Loucy (cell line): ENCODE results near the gene ZMYND8.

Experiments
- H2AFZ ChIP-seq: fragments of 200-600 bp; sonication (generic); 2 replicates; pipeline ENCODE4 v1.6.0; 2016; ENCODE audit warnings: antibody characterized with exemption, mild to moderate bottlenecking, low read length, moderate library complexity
- H3F3A ChIP-seq: fragments of 200-600 bp; 2 replicates; pipeline ENCODE4 v1.6.0; 2016; ENCODE audit warnings: antibody characterized with exemption, low read depth, mild to moderate bottlenecking
- H3K27me3 ChIP-seq: fragments of 200-600 bp; sonication (generic); 2 replicates; pipeline ENCODE4 v1.6.1; 2014; ENCODE audit warnings: low read length, mild to moderate bottlenecking; ENCODE audit not compliant: insufficient read depth, poor library complexity, severe bottlenecking
- H3K36me3 ChIP-seq: fragments of 200-600 bp; sonication (generic); 2 replicates; pipeline ENCODE4 v1.6.1; 2016; ENCODE audit warnings: low read length; ENCODE audit not compliant: insufficient read depth
- H3K4me1 ChIP-seq: fragments of 200-600 bp; sonication (generic); 2 replicates; pipeline ENCODE4 v1.5.1; 2014; ENCODE audit warnings: low read length, mild to moderate bottlenecking; ENCODE audit not compliant: insufficient read depth, poor library complexity, severe bottlenecking
- H3K4me2 ChIP-seq: fragments of 200-600 bp; sonication (generic); 2 replicates; pipeline ENCODE4 v1.6.0; 2014; ENCODE audit warnings: antibody characterized with exemption, low read length, low read depth, mild to moderate bottlenecking; ENCODE audit not compliant: poor library complexity, severe bottlenecking
- H3K4me3 ChIP-seq: fragments of 200-600 bp; sonication (generic); 2 replicates; pipeline ENCODE4 v1.5.1; 2014; ENCODE audit warnings: low read length, mild to moderate bottlenecking, mixed read lengths; ENCODE audit not compliant: poor library complexity, severe bottlenecking
- H3K79me2 ChIP-seq: fragments of 200-600 bp; sonication (generic); 2 replicates; pipeline ENCODE4 v1.6.1; 2014; ENCODE audit warnings: low read length; ENCODE audit not compliant: insufficient read depth
- H3K9ac ChIP-seq: fragments of 200-600 bp; sonication (generic); 2 replicates; pipeline ENCODE4 v1.6.0; 2014; ENCODE audit warnings: mild to moderate bottlenecking, low read depth, low read length, moderate library complexity; ENCODE audit not compliant: poor library complexity, severe bottlenecking
- H3K9me2 ChIP-seq: fragments of 200-600 bp; sonication (generic); replicated peaks from 2 replicates; pipeline ENCODE4 v1.6.1; 2016; ENCODE audit warnings: low read depth, low read length, mixed read lengths
- H3K9me3 ChIP-seq: fragments of 200-600 bp; sonication (generic); 2 replicates; pipeline ENCODE4 v1.6.1; 2014; ENCODE audit warnings: mild to moderate bottlenecking, antibody characterized with exemption, low read length, low read depth; ENCODE audit not compliant: insufficient read depth
- H4K20me1 ChIP-seq: fragments of 200-600 bp; sonication (generic); 2 replicates; pipeline ENCODE4 v1.6.0; 2014; ENCODE audit warnings: antibody characterized with exemption, low read length, mild to moderate bottlenecking; ENCODE audit not compliant: insufficient read depth, poor library complexity, severe bottlenecking
- EZH2phosphoT487 ChIP-seq: fragments of 200-600 bp; IDR thresholded peaks from 2 replicates; pipeline ENCODE4 v1.6.1; 2018; ENCODE audit warnings: antibody characterized with exemption, mild to moderate bottlenecking, moderate library complexity, borderline replicate concordance
- TF ChIP-seq, protein P1 (sequence below): fragments of 200-600 bp; sonication (generic); conservative IDR thresholded peaks from 2 replicates; pipeline ENCODE4 v1.5.1; 2014; ENCODE audit warnings: mild to moderate bottlenecking, antibody characterized with exemption, low read length

Gene ZMYND8

DNA sequence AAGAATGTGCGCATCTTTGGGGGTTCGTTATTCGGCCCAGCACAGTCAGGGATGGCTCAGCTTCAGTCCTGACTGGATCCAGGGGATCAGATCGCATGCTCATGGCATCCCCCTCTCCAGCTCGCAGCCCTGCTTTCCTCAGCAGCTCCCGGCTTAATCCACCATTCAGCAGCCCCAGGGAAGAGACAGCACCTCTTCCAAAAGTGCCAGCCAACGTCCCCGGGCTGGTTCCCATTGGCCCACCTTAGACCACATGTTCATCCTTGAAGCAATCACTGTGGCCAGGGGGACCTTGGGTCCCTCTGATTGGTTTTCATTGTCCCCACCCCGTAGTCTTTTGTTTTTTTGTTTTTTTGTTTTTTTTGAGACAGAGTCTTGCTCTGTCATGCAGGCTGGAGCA is 188.7 kb downstream of the ZMYND8 start:
- no peak for TF ChIP-seq EZH2phosphoT487
- TF ChIP-seq, protein P1, sequence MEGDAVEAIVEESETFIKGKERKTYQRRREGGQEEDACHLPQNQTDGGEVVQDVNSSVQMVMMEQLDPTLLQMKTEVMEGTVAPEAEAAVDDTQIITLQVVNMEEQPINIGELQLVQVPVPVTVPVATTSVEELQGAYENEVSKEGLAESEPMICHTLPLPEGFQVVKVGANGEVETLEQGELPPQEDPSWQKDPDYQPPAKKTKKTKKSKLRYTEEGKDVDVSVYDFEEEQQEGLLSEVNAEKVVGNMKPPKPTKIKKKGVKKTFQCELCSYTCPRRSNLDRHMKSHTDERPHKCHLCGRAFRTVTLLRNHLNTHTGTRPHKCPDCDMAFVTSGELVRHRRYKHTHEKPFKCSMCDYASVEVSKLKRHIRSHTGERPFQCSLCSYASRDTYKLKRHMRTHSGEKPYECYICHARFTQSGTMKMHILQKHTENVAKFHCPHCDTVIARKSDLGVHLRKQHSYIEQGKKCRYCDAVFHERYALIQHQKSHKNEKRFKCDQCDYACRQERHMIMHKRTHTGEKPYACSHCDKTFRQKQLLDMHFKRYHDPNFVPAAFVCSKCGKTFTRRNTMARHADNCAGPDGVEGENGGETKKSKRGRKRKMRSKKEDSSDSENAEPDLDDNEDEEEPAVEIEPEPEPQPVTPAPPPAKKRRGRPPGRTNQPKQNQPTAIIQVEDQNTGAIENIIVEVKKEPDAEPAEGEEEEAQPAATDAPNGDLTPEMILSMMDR, result no peak
- no peak overlapping the region for H3K4me3 ChIP-seq
- H3F3A ChIP-seq, result no peaks in the 10 kb centered on the region
- no peaks in the 10 kb centered on the region for H3K36me3 ChIP-seq
- H3K9ac ChIP-seq, result no peak overlapping the region
- no peak overlapping the region for H3K4me2 ChIP-seq
- H3K9me3 ChIP-seq, result no peaks in the 10 kb centered on the region
- H3K4me1 ChIP-seq, result no peaks in the 10 kb centered on the region
- no peaks in the 10 kb centered on the region for H4K20me1 ChIP-seq
- no peaks in the 10 kb centered on the region for H3K27me3 ChIP-seq
- H3K9me2 ChIP-seq, result no peaks in the 10 kb centered on the region
- H2AFZ ChIP-seq, result no peak overlapping the region
- H3K79me2 ChIP-seq, result no peaks in the 10 kb centered on the region

DNA sequence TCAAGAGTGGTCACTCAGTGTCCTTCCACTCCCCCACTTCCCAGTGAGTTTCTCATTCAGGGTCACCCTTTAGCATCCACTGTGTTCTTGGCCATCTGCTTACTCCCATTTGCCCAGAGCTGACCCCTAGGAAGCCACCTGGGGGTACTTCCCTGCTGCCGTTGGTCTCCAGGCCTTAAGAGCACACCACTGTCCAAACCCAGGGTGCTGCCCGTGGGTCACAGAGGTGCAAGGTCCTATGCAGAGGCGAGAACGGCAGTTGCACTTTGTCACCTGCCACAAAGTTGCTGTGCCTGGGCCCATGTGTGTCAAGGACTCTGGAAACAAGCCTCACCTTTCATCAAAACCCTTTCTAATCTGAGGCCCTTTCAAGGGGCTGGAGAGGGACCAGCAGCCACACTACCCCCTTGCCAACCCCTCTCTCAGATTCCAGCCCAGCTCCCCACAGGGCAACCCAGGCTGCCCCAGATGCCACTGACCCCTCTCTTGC is 191.1 kb downstream of the ZMYND8 start:
- no peaks in the 10 kb centered on the region for H3K9me2 ChIP-seq
- H3K9ac ChIP-seq, result no peak overlapping the region
- H4K20me1 ChIP-seq, result no peaks in the 10 kb centered on the region
- no peak overlapping the region for H3K4me2 ChIP-seq
- no peaks in the 10 kb centered on the region for H3K4me1 ChIP-seq
- no peaks in the 10 kb centered on the region for H3K9me3 ChIP-seq
- H3K27me3 ChIP-seq, result no peaks in the 10 kb centered on the region
- H3K79me2 ChIP-seq, result no peaks in the 10 kb centered on the region
- no peaks in the 10 kb centered on the region for H3K36me3 ChIP-seq
- no peaks in the 10 kb centered on the region for H3F3A ChIP-seq
- TF ChIP-seq, protein P1, result no peak
- TF ChIP-seq EZH2phosphoT487, result no peak
- no peak overlapping the region for H3K4me3 ChIP-seq
- no peak overlapping the region for H2AFZ ChIP-seq

DNA sequence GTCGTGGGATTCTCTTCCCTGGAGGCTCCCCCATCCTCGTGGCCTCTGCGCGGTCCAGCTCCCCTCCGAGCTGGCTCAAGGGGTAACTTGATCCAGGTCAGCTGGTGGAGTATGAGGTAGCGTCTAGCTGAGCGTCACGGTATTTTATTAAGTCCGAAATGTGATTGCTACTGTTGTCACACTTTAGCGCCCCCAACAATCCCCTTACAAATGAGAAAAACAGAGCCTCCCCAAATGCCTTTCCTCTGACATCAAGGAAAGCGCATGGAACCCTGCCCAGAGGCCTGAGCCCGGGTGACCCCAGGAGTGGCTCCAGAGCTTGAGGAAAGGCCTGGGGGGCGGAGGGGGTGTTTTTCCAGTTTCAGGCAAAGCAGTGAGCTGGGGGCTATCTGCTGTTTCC is 192.4 kb downstream of the ZMYND8 start:
- H3K4me3 ChIP-seq, result no peak overlapping the region
- H3K9me2 ChIP-seq, result no peaks in the 10 kb centered on the region
- H4K20me1 ChIP-seq, result no peaks in the 10 kb centered on the region
- no peaks in the 10 kb centered on the region for H3K79me2 ChIP-seq
- no peaks in the 10 kb centered on the region for H3F3A ChIP-seq
- H3K27me3 ChIP-seq, result no peaks in the 10 kb centered on the region
- H3K4me1 ChIP-seq, result no peaks in the 10 kb centered on the region
- H3K36me3 ChIP-seq, result no peaks in the 10 kb centered on the region
- H2AFZ ChIP-seq, result no peak overlapping the region
- H3K4me2 ChIP-seq, result no peak overlapping the region
- H3K9me3 ChIP-seq, result no peaks in the 10 kb centered on the region
- TF ChIP-seq, protein P1, result no peak
- TF ChIP-seq EZH2phosphoT487, result no peak
- H3K9ac ChIP-seq, result no peak overlapping the region
